Measurements from ENCODE around the gene ACKR4. TPM values are rescaled to one million over a fixed set of nuclear protein-coding genes. Genes with fewer than 3 reads are reported as not detected.

ACKR4 gene
- total and polyA plus RNA-seq, 2 experiments from 2014 or later, result 14.8 to 25.0 TPM

- H3K27ac ChIP-seq, result peak overlapping the region; percentile 70
- no peaks in the 10 kb centered on the region for H3K9me3 ChIP-seq (ENCODE audit: low read depth)
- TF ChIP-seq EZH2phosphoT487 (IDR thresholded peaks at IDR 0.05; ENCODE audit: insufficient read depth, low read depth), result no peak
- no peak for TF ChIP-seq EZH2 (IDR thresholded peaks at IDR 0.05; ENCODE audit: insufficient read depth, poor library complexity, severe bottlenecking)
- peaks cover 27% of the 10 kb centered on the region for H3F3A ChIP-seq (ENCODE audit: insufficient read depth)
- H3K4me1 ChIP-seq (ENCODE audit: insufficient read depth), result peaks cover 30% of the 10 kb centered on the region
- H3K9ac ChIP-seq, result no peak overlapping the region
- no peaks in the 10 kb centered on the region for H4K20me1 ChIP-seq (ENCODE audit: insufficient read depth)
- H3K4me3 ChIP-seq, result no peak overlapping the region
- no peak overlapping the region for H2AFZ ChIP-seq
- H3K79me2 ChIP-seq (ENCODE audit: insufficient read depth), result no peaks in the 10 kb centered on the region
- no peaks in the 10 kb centered on the region for H3K27me3 ChIP-seq (replicated peaks; ENCODE audit: insufficient read depth)
- 42 to 50% methylated on average over 2 of the region's 2 CpGs for WGBS, 2 experiments (ENCODE audit: low coverage in 1 of 2, low lambda C conversion rate in 2 of 2, missing lambda C conversion rate in 2 of 2)
- DNase-seq, result no peak
- no peaks in the 10 kb centered on the region for H3K36me3 ChIP-seq (ENCODE audit: low read depth)
- in situ Hi-C loops (cut with MboI), result no loop called here
- no peaks in the 10 kb centered on the region for H3K9me2 ChIP-seq (ENCODE audit: insufficient read depth)
- no peak overlapping the region for H3K4me2 ChIP-seq (ENCODE audit: unreplicated experiment)
These were observed 28.6 kb upstream of the ACKR4 start for GRCh38 chr3:132568422-132568821.

DNA sequence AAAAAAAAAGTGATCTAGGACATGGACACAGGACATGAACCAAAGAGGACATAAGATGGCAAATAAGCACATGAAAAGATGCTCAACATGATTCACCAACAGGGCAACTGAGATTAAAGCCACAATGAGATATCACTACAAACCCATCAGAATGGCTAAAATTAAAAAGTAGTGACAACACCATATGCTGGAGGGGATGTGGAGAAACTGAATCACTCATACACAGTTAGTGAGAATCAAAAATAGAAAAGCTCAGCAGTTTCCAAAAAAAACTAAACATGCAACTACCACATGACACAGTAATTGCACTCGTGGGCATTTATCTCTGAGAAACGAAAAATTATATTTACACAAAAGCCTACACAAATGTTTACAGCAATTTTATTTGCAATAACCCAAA is 27.9 kb upstream of the ACKR4 start:
- peak overlapping the region; percentile 10; the same call in 1 of the 2 replicates for H3K4me3 ChIP-seq
- no peaks in the 10 kb centered on the region for H3K27me3 ChIP-seq (replicated peaks; ENCODE audit: insufficient read depth)
- no peaks in the 10 kb centered on the region for H3K9me3 ChIP-seq (ENCODE audit: low read depth)
- no peaks in the 10 kb centered on the region for H3K9me2 ChIP-seq (ENCODE audit: insufficient read depth)
- no peaks in the 10 kb centered on the region for H4K20me1 ChIP-seq (ENCODE audit: insufficient read depth)
- no peak overlapping the region for H2AFZ ChIP-seq
- H3K9ac ChIP-seq, result no peak overlapping the region
- no peaks in the 10 kb centered on the region for H3K36me3 ChIP-seq (ENCODE audit: low read depth)
- no peak for TF ChIP-seq EZH2 (IDR thresholded peaks at IDR 0.05; ENCODE audit: insufficient read depth, poor library complexity, severe bottlenecking)
- TF ChIP-seq EZH2phosphoT487 (IDR thresholded peaks at IDR 0.05; ENCODE audit: insufficient read depth, low read depth), result no peak
- in situ Hi-C loops (cut with MboI), result no loop called here
- peaks cover 33% of the 10 kb centered on the region for H3F3A ChIP-seq (ENCODE audit: insufficient read depth)
- H3K27ac ChIP-seq, result peak overlapping the region; percentile 70
- 0 to 3% methylated on average over 2 of the region's 2 CpGs for WGBS, 2 experiments (ENCODE audit: low coverage in 1 of 2, low lambda C conversion rate in 2 of 2, missing lambda C conversion rate in 2 of 2)
- DNase-seq, result peak; percentile 75
- no peaks in the 10 kb centered on the region for H3K79me2 ChIP-seq (ENCODE audit: insufficient read depth)
- H3K4me2 ChIP-seq (ENCODE audit: unreplicated experiment), result peak overlapping the region; percentile 9
- peaks cover 30% of the 10 kb centered on the region for H3K4me1 ChIP-seq (ENCODE audit: insufficient read depth)

DNA sequence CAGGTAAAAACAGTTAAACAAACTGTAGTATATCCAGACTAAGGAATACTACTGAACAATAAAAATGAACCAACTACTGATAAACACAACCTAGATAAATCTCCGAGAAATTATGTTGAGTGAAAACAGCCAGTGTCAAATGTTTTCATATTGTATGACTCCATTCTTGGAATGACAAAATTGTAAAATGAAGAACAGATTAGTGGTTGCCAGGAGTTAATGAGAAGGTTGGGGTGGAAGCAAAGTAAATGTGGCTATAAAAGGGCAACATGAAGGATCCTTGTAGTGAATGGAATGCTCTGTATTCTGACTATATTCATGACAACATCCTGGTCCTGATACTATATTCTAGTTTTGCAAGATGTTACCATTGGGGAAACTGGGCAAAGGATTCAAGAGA is 27.5 kb upstream of the ACKR4 start:
- Histone ChIP-seq H3K4me1 (ENCODE audit: insufficient read depth) (peaks cover 34% of the 10 kb centered on the region), H4K20me1 (ENCODE audit: insufficient read depth) (no peaks in the 10 kb centered on the region), H3K4me2 (ENCODE audit: unreplicated experiment) (peak overlapping the region; percentile 9), H3K9me3 (ENCODE audit: low read depth) (no peaks in the 10 kb centered on the region), H3F3A (ENCODE audit: insufficient read depth) (peaks cover 37% of the 10 kb centered on the region), H2AFZ (no peak overlapping the region), H3K27me3 (replicated peaks; ENCODE audit: insufficient read depth) (no peaks in the 10 kb centered on the region), H3K27ac (peak overlapping the region; percentile 70), H3K4me3 (peak overlapping the region; percentile 10; the same call in 1 of the 2 replicates), H3K9me2 (ENCODE audit: insufficient read depth) (no peaks in the 10 kb centered on the region), H3K36me3 (ENCODE audit: low read depth) (no peaks in the 10 kb centered on the region), H3K79me2 (ENCODE audit: insufficient read depth) (no peaks in the 10 kb centered on the region), H3K9ac (no peak overlapping the region)
- WGBS, 2 experiments (ENCODE audit: low coverage in 1 of 2, low lambda C conversion rate in 2 of 2, missing lambda C conversion rate in 2 of 2), result 5 to 15% methylated on average over 1 of the region's 1 CpG
- peak; percentile 39 for DNase-seq
- no peak for TF ChIP-seq EZH2phosphoT487 (IDR thresholded peaks at IDR 0.05; ENCODE audit: insufficient read depth, low read depth)
- TF ChIP-seq EZH2 (IDR thresholded peaks at IDR 0.05; ENCODE audit: insufficient read depth, poor library complexity, severe bottlenecking), result no peak
- in situ Hi-C loops (cut with MboI), result no loop called here

- Histone ChIP-seq H3K4me2 (ENCODE audit: unreplicated experiment) (peak overlapping the region; percentile 9), H3K9ac (no peak overlapping the region), H3K4me3 (no peak overlapping the region), H3K27me3 (replicated peaks; ENCODE audit: insufficient read depth) (no peaks in the 10 kb centered on the region), H3K79me2 (ENCODE audit: insufficient read depth) (no peaks in the 10 kb centered on the region), H2AFZ (no peak overlapping the region), H3K9me2 (ENCODE audit: insufficient read depth) (no peaks in the 10 kb centered on the region), H3K36me3 (ENCODE audit: low read depth) (no peaks in the 10 kb centered on the region), H3K27ac (peak overlapping the region; percentile 70), H3K4me1 (ENCODE audit: insufficient read depth) (peaks cover 34% of the 10 kb centered on the region), H3F3A (ENCODE audit: insufficient read depth) (peaks cover 41% of the 10 kb centered on the region), H4K20me1 (ENCODE audit: insufficient read depth) (no peaks in the 10 kb centered on the region), H3K9me3 (ENCODE audit: low read depth) (no peaks in the 10 kb centered on the region)
- no peak for TF ChIP-seq EZH2 (IDR thresholded peaks at IDR 0.05; ENCODE audit: insufficient read depth, poor library complexity, severe bottlenecking)
- TF ChIP-seq EZH2phosphoT487 (IDR thresholded peaks at IDR 0.05; ENCODE audit: insufficient read depth, low read depth), result no peak
- 24 to 39% methylated on average over 2 of the region's 2 CpGs for WGBS, 2 experiments (ENCODE audit: low coverage in 1 of 2, low lambda C conversion rate in 2 of 2, missing lambda C conversion rate in 2 of 2)
- DNase-seq, result no peak
- in situ Hi-C loops (cut with MboI), result no loop called here
These were observed 27.1 kb upstream of the ACKR4 start for GRCh38 chr3:132570016-132570415.

DNA sequence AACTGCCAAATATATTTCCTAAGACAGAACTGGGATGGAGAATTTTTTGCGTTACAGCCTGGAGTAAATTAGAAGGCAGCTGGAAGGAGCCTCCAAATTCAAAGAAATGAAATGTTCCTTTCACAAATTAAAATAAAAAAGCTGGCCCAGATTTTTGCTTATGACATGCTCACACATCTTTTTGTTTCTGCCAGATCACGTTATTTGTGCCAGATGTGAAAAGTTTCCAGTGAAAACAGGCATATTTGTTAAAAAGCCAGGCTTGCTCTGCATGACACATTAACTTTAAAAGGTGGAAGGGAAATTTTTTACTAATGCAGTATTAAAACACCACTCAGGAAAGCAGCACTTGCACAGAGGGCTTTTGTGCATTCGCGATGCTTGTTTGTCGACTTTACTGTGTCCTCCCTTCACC is 23.3 kb upstream of the ACKR4 start:
- WGBS, 2 experiments (ENCODE audit: low coverage in 1 of 2, low lambda C conversion rate in 2 of 2, missing lambda C conversion rate in 2 of 2), result 7 to 14% methylated on average over 5 of the region's 5 CpGs
- H3K9me3 ChIP-seq (ENCODE audit: low read depth), result no peaks in the 10 kb centered on the region
- peak overlapping the region; percentile 39 for H3K9ac ChIP-seq
- peaks cover 28% of the 10 kb centered on the region for H3F3A ChIP-seq (ENCODE audit: insufficient read depth)
- no peaks in the 10 kb centered on the region; the same call in 1 of the 2 replicates for H3K36me3 ChIP-seq (ENCODE audit: low read depth)
- in situ Hi-C loops (cut with MboI), result no loop called here
- no peak overlapping the region; the same call in 1 of the 2 replicates for H3K4me3 ChIP-seq
- DNase-seq, result peak; percentile 74
- H3K4me1 ChIP-seq (ENCODE audit: insufficient read depth), result peaks cover 37% of the 10 kb centered on the region
- peak overlapping the region; percentile 68 for H3K27ac ChIP-seq
- H3K79me2 ChIP-seq (ENCODE audit: insufficient read depth), result no peaks in the 10 kb centered on the region
- TF ChIP-seq EZH2 (IDR thresholded peaks at IDR 0.05; ENCODE audit: insufficient read depth, poor library complexity, severe bottlenecking) (no peak), EZH2phosphoT487 (IDR thresholded peaks at IDR 0.05; ENCODE audit: insufficient read depth, low read depth) (no peak)
- H3K4me2 ChIP-seq (ENCODE audit: unreplicated experiment), result peak overlapping the region; percentile 54
- H2AFZ ChIP-seq, result peak overlapping the region; percentile 20
- H3K9me2 ChIP-seq (ENCODE audit: insufficient read depth), result no peaks in the 10 kb centered on the region
- H4K20me1 ChIP-seq (ENCODE audit: insufficient read depth), result no peaks in the 10 kb centered on the region
- H3K27me3 ChIP-seq (replicated peaks; ENCODE audit: insufficient read depth), result no peaks in the 10 kb centered on the region
